Thyroid gland (tissue), 4 donors: ENCODE data around the gene RNF217.

Experiments used
- CTCF ChIP-seq, 6 experiments: fragments of 200-600 bp in 3 of 6; fragments of 450-650 bp in 3 of 6; sonication (generic) in 3 of 6; IDR thresholded peaks; one replicate each; pipeline ENCODE4 v1.5.1; 2016 to 2019; ENCODE audit warnings: antibody characterized with exemption in 6 of 6, mild to moderate bottlenecking in 2 of 6, inconsistent platforms in 1 of 6, moderate library complexity in 1 of 6
- POLR2A ChIP-seq, 2 donors: fragments of 450-650 bp; IDR thresholded peaks; one replicate each; pipeline ENCODE4 v1.6.1; 2017; ENCODE audit warnings: antibody characterized with exemption in 2 of 2, mild to moderate bottlenecking in 2 of 2, moderate library complexity in 1 of 2

GRCh38 chr6:125132058-125132457 is 169.8 kb downstream of the RNF217 start:
- TF ChIP-seq POLR2A (IDR thresholded peaks at IDR 0.05) (no peak), CTCF (IDR thresholded peaks at IDR 0.05) (no peak)
